Kasumi-1 (cell line): Measurements from ENCODE around the gene GNA12.
A peak's percentile ranks its signal among the peaks of the same experiment; 100 is the strongest.

Experiments used
- DNase-seq, 2 experiments: peaks; one replicate each; lab custom pipeline; 2025; lab: John Stamatoyannopoulos, UW

Gene GNA12, protein sequence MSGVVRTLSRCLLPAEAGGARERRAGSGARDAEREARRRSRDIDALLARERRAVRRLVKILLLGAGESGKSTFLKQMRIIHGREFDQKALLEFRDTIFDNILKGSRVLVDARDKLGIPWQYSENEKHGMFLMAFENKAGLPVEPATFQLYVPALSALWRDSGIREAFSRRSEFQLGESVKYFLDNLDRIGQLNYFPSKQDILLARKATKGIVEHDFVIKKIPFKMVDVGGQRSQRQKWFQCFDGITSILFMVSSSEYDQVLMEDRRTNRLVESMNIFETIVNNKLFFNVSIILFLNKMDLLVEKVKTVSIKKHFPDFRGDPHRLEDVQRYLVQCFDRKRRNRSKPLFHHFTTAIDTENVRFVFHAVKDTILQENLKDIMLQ

DNA sequence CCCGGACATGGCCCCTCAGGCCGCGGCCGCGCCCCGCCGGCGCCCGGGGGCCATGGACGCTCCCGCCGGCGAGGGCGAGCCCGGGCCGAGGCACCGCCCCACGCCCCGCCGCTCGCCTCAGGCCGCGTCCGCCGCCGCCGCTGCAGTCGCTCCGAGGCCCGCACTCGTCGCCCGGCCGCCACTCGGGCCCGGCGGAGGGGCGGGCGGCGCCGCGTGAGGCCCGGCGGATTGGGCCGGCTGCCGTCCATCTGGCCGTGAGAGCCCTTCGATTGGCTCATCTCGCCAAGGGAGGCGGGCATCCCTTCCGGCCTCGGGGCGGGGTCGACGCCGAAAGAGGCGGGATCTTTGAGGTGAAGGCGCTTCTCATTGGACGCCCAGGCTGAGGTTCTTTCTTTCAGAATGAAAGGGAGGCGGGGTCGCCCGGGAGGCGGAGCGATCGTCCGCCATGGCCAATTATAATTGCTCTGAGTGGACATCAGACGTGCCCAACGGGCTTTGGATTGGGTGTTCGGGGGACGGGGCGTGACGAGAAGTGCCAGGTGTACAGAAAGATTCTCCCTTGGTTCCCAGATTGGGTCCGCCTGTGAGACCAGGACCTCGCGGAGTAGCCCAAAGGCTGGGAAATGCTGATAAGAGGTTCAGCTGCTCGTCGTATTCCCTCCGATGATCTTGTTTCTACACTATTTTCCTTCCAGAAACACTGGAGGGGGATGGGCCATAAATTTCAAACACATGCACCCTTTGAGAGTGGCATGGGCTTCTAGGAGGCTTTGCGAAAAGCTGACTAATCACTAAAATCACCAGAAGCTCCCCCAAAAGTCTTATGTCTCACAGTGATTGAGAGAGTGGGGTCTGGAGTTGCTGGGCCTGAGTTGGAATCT, at the start of gene GNA12:
Gene GNA12 (minus strand): TSS at position 156 of the 881 bp plus-strand sequence. CDS start 147 bp downstream, at position 9.
- DNase-seq: peak; percentile 74 to 84

- no peak for DNase-seq
These were observed 49.3 kb upstream of the GNA12 start for GRCh38 chr7:2893411-2893861.

GRCh38 chr7:2892549-2892948, 48.4 kb upstream of the GNA12 start:
- no peak for DNase-seq

DNA sequence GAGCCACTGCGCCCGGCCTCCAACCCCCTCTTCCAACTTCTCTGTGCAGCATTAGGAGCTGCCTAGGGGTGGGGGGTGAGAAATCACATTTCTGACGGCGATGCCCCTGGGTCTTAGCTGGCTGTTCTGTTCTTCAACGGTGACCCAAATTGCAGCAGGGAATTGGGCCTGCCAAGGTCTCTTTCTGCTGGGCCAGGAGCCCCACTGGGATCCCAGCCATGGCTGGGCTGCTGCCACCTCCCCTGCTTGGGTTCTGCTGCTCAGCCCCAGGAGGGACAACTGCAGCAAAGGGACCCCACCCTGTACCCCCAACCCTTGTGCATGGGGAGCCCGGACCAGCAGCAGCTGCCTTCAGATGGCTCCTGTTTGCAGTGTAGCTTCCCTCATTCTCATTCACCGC, 43.7 kb upstream of the GNA12 start:
- no peak for DNase-seq

DNA sequence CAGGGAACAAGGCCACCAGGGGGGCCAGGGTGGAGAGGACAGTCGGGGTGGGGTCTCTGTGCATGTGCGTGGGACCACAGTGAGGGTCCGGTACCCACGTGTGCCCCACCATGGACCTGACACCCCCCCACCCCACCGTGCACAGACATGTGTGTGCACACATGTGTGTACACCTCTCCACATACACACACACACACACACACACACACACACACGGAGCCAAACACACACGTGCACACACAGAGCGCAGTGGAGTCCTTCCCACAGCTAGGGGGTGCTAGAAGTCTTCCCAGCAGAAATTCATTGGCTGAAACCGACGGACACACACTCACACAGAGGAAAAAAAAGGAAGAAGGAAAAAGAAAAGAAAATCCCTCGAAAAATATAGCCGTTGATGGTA, 42.8 kb upstream of the GNA12 start:
- peak; percentile 27 to 42 for DNase-seq

- DNase-seq: no peak
These were observed 42.3 kb upstream of the GNA12 start for GRCh38 chr7:2886391-2886790.

DNA sequence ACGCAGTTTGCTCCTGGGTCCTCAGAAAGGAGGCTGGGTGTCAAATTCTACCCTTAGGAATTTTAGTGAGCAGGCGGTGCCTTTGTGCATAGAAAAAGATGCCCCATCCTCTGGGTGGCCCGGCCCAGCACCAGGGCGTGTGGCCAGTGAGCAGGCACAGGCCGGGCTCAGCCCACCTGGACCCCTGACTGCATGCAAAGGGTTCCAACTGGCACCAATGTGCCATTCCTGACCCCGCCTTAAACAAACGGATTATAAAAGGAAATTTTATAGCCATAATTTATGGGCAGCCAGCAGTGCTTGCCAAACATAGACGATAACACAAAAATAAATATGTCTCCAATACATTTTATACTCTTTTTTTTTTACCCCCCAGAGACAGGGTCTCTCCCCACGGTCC, 40.1 kb upstream of the GNA12 start:
- DNase-seq: no peak

GRCh38 chr7:2883101-2883500, 39.0 kb upstream of the GNA12 start:
- no peak for DNase-seq

GRCh38 chr7:2882111-2882510, 38.0 kb upstream of the GNA12 start:
- no peak for DNase-seq

- no peak for DNase-seq
These were observed 36.9 kb upstream of the GNA12 start for GRCh38 chr7:2880874-2881533.

GRCh38 chr7:2880051-2880450, 35.9 kb upstream of the GNA12 start:
- DNase-seq: no peak

GRCh38 chr7:2879354-2879753, 35.2 kb upstream of the GNA12 start:
- DNase-seq: no peak

- no peak for DNase-seq
These were observed 34.2 kb upstream of the GNA12 start for GRCh38 chr7:2878306-2878705.

DNA sequence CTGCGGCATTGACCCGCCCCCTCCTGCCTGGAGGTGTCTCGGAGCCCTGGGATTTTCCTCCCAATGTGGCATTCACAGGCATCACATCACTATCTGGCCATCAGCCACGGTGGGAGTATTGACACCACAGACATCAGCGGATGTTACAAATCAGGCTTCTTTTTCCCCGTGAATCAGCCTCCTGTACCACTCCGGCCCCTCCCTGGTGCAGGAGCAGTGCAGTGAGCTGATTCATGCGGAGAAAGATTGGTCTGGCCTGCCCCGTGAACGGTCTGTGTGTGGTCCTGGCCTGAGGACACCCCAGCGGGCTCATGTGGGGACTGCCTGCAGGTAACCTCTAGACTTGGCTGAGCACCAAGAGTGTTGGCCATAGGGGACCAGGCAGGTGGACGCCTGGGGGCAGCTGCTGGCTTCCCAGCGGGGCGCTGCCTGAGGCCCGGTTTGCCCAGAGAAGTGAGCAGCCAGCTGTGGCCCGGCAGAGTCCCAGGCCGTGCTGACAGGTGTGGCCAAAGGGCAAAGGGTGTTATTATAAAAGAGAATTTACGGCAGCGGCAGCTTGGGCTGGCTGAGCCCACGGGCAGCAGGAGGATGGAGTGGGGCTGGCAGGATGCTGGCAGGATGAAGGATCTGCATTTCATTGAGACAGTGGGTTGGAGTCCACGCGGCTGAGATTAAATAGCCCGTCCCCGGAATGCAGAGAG, 32.1 kb upstream of the GNA12 start:
- no peak for DNase-seq

- no peak for DNase-seq
These were observed 29.8 kb upstream of the GNA12 start for GRCh38 chr7:2873686-2874551.

GRCh38 chr7:2873146-2873545, 29.0 kb upstream of the GNA12 start:
- DNase-seq: no peak

DNA sequence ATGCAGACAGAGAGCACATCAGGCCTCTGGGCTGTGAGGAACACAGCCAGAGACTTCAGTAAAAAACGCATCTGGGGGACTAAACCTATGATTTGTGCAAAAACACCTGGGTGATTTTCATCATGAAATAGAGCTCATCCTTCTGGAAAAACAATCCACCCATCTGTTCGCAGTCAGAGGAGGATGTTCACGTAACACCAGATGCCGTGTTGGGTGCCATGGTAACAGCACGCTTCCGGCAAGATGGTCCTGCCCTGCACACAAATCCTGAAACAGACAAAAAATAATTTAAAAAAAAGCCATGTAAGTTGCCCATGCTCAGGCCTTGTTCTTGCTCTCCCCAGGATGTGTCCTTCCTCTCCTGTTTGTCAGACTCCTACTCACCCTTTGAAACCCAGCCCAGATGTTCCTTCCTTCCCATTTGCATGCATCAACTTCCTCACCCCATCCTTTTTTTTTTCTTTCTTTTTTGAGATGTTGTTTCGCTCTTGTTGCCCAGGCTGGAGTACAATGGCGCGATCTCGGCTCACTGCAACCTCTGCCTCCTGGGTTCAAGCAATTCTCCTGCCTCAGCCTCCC, 28.3 kb upstream of the GNA12 start:
- peak; percentile 0 to 9 for DNase-seq

DNA sequence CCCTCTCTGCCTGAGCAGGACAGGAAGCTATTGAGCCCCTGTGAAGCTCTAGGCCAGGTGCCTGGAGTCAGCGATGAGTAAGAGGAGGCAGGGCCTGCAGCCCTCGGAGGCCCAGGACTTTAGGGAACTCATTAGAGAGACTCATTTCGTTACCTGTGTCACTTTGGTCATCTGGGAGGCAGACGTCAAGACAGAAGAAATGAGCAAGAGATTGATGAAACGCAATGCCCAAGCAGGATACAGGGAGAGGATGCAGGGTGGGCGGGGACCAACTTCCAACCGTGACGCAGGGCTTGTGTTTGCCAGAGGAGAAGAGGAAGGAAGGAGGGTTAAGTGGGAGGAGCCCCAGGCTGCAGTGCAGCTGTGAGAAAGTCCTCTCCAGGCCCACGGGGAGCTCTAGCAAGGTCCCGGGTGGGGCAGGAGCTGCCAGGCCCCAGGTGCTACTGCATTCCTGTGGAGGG, 26.4 kb upstream of the GNA12 start:
- peak; percentile 59 to 60 for DNase-seq

GRCh38 chr7:2869981-2870380, 25.9 kb upstream of the GNA12 start:
- DNase-seq: no peak

DNA sequence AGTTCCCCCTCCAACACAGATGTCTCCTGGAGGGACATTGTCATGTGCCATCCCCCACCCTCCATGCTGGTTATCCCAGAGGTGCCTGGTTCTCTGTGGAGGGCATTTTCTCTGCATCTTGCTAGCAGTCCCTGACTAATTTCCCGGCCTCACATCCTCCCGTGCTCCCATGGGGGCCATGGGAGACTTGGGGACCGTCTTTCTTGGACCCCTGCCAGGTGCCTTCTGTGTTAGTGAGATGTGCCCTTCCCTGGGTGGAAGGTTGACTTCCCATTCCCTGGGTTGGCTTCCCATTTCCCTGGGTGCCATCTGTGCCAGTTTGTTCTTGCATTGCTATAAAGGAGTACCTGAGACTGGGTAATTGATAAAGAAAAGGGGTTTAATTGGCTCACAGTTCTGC, 22.5 kb upstream of the GNA12 start:
- no peak for DNase-seq
